Activated CD4-positive, alpha-beta T cell treated with anti-CD3 and anti-CD28 coated beads, Interleukin-2, Interleukin-6, amounts not matched to agents 100 ng/mL and 50 ng/mL, durations not matched to agents 16 hours and 8 hours (primary cell): ENCODE measurements around the gene SMAD6.

Experiments
- DNase-seq: peaks from one replicate; pipeline ENCODE4 v3.0.0-alpha.2; 2020

The SMAD6 gene

DNA sequence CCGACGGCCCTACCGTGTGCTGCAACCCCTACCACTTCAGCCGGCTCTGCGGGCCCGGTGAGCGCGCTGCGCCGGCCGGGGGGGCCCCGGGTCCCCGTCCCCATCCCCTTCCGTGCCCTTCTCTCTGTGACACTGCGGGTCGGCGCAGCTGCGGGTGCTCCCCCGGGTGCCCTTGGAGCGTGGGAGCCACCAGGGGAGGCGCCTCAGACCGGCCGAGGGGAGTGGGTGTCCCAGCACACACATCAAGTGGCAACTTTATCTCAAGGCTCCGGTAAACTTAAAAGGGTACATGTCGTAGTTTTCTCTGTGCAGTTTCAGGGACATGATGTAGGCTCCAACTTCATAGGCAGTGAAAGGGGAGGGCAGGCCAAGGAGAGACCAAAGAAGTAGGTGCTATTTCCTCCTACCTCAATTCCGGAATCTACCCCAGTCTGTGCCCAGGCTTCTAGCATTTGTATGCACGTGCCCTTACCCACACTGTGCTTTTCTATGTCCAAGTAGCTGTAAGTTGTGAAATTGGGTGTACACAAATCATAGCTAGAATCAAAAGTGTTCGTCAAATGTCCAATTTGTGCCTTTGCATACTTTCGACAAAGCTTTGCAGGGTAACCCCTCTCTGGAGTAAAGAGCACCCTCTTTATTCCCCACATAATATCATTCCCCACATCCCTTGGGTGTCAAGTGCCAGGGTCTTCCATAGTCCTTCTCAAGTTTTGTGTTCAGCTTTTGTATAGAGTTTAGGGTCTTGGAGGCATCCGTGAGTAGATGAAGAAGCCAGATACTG is 2.2 kb downstream of the SMAD6 start:
- DNase-seq, result no peak

DNA sequence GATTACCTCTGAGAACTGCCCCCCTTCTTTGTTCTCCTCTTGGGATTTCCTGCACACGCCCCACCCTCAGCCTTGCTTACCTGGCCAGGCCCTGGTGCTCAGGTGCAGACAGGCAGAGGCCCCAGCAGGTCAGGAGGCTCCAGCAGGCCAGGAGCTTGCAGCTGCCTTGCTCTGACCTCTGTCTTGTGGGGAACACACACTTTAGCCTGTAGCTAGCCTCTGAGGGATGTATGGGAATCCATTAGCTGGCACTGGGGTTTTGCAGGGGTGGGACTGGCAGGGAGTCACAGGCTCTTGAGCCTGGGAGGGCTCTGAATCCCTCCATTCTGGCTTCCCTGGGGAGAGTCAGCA is 2.7 kb downstream of the SMAD6 start:
- DNase-seq, result no peak

DNA sequence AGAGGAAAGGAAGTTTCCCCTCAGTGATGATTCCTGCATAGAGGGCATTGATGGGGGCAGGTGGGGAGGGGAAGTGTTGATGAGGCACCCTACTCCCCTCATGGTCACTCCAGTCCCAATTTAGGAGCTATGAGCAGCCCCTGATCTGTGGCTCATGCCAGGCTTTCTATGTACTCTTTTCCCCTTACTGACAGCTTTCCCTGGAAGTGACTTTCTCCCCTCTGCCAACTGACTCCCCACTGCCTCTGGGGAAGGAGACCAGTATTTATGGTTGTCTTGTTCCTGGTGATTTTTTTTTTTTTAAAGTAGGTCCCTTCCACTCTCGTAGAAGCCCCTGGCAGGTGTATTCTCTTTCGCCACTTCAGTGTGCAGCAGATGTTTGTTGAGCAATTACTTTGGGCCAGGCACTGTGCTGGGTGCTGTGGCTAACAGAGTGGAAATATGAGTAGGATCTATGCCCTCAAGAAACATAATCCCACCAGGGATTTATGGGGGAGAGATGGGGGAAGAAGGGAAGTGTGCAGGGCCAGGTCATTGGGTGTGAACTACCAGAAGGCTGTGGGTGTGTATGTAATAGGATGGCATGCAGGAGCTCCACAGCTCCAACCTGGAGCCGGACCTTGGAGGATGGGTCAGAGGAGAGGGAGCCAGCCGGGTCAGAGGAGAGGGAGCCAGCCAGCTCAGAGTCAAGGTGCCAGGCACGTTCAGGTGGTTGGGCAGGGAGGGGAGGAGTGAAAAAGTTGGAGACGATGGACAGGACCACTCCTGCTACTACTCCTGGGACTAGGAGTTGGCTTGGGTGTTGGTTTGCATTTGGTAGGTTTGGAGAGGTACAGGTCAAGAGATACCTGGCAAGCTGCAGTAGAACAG is 3.5 kb downstream of the SMAD6 start:
- DNase-seq, result no peak

DNA sequence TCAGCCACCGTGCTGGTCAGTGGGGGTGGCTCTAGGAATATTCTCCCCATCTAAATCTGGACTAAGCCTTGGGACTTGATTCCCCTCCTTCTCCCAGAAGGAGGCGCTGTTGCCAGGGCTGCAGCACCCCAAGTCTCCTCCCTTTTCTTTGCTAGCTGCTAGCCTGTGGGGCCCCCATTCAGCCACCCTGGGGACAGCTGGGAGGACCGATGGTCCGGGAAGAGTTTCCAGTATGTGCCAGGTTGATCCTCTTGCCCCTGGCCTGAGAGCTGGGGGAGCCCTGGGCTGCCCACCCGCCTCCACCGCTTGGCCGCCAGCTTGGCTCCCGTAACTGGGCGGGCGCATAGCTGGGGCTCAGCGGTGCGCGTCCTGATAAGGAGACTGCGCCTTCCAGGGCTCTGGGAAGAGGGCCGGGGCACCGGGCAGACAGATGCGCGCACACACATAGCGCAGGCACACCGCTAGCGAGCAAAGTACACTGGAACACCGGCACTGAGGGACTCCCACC is 4.2 kb downstream of the SMAD6 start:
- DNase-seq, result no peak

DNA sequence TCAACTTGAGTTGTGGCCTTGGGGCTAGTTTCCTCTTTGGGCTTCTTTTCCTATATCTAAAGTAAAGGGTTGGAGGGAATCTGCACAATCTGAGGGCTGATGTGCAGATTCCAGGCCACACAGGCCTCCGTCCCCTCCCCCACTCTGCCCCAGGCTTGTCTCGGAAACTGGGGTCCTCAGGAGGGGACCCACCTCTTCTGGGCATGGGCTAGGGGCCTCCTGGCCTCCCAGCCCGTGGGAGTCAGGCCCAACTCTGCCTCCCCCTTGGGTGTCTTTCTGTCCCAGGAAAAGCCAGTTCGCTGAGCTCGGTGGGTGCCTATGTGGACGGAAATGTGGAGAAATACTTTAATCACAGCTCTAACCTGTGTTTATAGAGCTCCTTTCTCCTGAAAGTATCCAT is 4.8 kb downstream of the SMAD6 start:
- no peak for DNase-seq

DNA sequence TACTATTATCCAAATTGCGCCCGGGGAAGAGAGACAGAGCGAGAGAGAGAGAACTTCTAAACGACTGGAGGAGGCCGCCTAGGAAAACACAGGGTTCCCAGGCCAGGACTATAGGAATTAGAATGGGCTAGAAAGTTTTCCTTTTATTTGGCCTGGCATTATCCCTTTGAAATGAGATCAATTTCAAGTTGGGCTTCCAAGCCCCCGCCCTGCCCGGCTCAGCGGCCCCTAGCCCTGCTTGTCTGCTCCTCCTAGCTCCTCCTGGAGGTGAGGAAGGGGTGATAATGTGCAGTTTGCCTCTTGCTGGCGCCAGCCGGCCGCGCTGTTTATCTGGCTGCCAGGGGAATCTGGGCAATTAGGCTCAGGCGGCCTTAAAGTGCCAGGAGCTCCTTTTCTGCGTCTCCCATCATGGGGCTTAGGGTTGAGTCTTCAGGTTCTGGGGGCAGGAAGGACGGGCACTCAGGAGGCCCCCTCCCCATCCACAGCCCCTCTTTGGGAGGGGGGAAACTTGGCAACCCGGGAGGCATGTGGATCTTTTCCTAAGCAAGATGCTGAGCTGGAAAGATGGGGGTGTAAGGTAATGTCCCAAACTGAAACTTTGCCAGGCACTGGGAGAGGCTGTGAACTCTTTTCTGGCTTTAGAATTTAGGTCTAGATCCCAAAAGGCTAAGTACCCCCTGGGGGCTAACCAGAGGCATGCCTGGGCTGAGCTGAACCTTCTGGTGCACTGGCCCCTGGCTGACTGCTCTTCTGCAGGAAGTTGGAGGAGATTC is 5.5 kb downstream of the SMAD6 start:
- DNase-seq, result no peak

DNA sequence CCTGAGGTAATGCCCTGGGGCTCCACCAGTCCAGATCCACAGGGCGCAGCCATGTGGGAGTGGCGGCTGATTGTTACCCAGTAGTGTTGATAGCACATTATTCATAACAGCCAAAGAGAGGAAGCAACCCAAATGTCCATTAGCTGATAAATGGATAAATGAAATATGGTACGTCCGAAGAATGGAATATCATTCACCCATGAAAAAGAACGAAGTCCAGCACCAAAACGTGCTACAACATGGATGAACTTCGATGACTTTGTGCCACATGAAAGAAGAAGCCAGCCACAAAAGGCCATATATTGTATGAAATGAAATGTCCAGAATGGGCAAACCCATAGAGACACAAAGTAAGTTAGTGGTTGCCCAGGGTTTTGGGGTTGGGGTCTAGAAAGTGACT is 6.4 kb downstream of the SMAD6 start:
- no peak for DNase-seq

DNA sequence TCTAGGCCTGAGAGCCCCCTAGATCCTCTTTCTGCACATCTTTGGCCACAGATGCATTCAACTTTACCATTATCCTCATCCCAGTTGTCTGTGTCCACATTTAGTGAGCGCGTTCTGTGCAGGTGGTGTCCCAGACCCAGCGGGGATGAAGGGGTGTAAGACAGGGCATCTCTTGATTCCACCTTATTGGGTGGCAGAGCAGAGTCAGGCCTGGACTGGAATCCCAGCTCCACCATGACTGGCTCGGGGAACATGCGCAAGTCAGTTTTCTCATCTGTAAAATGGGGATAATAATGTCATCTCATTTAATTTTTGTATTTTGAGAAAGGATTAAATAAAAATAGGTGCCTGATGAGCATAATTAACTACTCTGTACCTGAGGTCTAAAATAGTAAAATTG is 7.8 kb downstream of the SMAD6 start:
- DNase-seq, result no peak

DNA sequence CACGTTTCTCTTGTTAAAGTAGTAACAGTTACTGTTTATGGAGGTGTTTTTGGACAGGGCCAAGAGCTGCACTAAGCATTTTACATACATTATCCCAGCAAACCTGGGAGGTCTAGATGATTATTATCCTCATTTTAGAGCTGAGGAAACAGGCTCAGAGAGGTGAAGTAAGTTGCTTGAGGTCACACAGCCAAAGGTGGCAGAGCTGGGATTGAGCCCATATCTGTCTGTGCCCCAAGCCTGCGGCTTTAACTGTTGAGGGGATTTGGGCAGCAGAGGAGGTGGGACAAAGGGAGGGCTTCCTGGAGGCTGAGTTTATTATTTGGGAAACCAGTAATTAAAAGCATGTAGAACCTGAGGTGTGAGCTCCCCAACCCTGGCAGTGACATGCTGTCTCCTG is 9.2 kb downstream of the SMAD6 start:
- no peak for DNase-seq

DNA sequence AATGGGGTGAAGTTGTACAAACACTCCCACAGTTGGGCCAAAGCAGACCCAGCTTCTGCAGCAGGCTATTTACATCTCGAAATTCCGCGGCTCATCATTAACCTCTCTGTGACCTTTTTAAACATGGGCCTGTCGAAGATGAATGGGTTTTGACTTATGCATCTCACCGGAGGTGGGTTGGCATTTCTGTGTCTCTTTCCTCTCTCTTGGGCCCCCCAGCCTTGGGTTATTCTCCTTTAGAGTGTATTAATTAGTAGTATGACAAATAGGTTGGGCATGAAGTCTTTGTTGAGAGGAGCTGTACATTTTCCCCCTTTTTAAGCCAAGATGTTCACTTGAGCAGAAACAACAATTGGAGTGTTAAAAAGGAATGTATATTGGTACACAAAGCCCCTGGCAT is 9.8 kb downstream of the SMAD6 start:
- no peak for DNase-seq

DNA sequence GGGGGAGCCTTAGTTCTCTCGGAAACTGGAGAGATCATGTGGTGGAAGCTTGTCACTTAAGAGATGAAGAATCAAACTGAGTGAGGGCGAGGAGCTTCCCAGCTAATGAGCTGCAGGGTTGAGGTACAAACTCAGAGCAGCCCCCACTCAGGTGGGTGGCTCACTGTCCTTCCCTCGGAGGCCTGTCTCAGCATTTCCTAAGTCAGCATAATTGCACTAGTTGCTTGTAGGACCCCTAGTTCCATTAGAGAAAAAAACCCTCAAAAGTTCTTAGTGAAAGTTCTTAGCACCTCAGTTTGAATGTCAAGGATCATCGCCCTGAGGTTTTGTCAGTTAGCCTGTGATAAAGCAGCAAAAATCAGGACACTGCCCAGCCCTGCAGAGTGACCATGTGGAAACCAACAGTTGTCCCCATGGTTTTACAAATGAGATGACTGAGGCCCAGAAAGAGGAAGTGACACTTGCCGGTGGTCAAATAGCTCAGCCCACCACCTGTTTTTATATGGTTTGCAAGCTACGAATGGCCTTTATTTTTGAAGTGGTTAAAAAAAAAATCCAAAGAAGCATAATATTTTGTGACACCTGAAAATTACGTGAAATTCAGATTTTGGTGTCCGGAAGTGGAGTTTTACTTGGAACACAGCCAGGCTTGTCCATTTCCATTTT is 11.9 kb downstream of the SMAD6 start:
- no peak for DNase-seq

DNA sequence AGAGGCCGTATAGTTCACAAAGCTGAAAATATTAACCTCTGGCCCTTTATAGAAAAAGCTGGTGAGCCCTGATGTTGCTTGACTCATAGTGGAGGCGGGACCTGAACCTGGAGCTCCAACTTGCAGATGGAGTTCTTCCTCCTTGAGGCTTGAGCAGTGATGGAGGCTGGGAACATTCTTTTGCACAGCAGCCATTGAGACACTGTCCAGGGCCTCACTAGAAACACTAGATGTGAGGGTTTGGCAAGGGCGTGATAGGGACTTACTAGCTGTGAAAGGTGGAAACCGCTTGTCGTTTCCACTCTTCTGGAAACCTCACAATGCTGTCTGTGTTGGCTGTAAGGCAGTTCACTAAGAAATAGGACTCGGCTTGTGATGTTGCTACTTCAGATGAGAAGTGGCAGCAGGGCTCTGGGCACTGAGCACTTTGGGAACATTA is 12.5 kb downstream of the SMAD6 start:
- DNase-seq, result no peak

DNA sequence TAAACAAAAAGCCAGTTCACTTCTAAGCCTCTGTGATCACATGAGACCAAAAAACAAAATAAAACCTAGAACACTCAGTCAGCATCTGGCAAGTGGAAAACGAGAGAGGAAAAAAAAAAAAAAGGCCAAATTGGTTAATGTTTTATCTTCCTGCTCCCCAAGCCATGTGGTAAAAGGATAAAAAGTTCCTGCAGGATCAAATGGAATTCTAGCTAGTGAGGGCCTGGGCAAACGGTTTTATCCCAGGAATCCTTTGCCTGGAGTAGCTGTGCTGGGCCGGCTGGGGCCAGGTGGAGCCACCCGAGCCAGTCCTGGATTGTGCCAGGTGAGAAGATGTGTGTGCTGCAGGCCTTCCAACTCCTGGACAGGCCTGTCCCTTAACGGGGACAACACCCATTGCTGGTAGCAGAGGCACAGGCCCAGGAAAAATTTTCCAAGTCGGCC is 13.2 kb downstream of the SMAD6 start:
- DNase-seq, result no peak

DNA sequence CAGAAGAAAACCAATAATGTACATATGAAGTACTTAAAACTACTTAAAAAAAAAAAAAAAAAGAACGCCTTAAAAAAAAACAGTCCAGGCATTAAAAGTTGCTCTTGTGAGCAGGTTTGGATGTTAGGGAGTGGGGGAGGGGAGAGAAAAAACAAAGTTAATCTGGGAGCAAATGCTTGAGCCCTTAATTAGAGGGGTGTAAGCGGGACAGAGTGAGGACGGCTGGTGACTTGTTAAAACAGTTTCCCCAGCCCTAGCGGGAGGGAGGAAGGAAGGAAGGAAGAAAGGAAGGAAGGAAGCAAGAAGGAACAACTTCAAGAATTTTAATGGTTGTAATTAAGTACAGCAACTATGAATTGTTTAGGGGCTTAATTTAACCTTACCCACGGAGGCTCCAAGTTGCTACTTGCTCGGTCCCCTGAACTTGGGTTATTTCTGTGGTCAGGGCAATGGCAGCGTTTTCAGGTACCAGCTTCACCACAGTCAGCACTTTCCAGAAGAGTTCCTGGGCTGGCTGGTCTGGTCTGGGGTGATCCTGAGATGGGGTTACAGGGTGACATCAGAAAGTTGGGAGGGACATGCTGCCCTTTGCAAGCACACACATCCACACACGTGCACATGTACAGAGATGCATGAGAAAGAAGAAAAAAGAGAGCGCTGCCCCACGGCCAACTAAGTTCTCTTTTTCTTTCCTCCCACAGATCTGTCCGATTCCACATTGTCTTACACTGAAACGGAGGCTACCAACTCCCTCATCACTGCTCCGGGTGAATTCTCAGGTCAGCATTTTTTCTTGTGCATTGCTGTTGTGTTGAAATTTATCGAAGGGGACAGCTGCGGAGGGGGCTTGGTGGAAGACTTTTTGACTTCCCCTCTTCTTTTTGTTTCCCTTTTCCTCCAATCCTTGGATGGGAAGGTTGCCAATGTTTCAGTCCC is 14.0 kb downstream of the SMAD6 start:
- no peak for DNase-seq

DNA sequence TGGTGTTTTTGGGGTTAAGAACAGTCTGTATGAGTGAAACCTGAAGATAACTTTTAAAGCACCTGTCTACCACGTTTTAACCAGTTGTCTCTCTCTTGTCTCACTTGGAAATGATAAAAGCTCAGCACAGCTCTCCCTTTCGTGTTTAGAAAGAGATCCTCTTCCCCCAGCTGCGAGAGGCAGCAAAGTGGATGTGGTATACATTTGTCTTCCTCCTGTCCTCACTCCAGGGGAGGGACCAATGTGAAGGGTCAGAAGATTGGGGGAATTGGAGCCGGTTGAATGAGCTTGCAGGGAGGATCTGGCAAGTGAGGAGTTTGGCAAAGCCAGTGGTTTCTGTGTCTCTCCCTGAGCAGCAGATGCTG is 14.6 kb downstream of the SMAD6 start:
- no peak for DNase-seq

DNA sequence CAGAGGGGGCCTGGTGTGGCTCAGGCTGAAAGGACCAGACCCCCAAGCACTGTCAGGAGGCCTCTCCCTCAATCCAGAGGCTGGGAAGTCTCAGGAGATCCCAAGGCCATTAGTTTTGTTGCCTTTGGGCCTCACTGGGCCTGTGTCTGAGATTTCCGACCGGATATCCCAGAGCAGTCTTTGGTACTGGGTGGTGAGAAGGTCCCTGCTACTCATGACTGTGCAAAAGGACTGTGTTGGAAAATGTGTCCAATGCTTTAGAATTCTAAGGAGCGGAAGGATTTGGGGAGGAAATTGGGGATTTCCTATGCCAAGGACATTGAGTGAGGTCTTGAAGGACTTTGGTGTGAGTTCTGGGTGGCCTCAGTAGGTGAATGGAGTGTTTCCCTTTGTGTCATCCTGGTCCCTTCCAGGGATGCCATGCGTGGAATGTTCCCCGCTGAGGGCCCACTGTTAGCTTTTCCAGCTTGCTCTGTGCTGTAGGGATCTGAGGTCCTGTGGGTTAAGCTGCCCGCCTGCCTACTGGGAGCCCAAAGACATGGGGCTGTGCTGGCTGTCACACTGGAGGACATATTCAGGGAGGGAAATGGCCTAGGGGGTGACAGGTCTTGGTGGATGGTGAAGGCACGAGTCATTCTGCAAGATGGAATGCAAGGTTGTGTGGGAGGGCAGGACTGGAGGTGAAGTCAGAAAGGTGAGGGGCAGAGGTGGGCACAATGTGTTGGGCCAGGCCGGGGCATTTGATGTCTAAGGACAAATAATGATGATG is 16.4 kb downstream of the SMAD6 start:
- no peak for DNase-seq

DNA sequence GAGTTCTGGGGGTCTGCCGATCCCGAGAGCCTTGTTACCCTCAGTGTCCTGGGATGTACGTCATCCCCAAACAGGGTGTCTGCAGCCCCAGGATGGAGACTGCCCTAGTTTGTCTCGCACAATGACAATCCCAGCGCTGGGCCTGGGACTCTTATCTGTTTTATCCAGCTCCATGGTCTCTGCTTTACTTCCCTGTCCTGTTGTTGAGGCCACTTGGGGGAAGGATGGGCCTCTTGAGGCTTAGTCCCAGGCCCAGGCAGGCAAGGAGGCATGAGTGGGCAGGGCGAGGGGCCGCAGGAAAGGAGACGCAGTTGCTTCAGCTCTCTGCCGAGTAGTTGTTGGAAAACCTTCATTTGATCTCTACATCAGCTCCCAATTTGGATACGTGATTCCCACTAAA is 17.4 kb downstream of the SMAD6 start:
- DNase-seq, result no peak

DNA sequence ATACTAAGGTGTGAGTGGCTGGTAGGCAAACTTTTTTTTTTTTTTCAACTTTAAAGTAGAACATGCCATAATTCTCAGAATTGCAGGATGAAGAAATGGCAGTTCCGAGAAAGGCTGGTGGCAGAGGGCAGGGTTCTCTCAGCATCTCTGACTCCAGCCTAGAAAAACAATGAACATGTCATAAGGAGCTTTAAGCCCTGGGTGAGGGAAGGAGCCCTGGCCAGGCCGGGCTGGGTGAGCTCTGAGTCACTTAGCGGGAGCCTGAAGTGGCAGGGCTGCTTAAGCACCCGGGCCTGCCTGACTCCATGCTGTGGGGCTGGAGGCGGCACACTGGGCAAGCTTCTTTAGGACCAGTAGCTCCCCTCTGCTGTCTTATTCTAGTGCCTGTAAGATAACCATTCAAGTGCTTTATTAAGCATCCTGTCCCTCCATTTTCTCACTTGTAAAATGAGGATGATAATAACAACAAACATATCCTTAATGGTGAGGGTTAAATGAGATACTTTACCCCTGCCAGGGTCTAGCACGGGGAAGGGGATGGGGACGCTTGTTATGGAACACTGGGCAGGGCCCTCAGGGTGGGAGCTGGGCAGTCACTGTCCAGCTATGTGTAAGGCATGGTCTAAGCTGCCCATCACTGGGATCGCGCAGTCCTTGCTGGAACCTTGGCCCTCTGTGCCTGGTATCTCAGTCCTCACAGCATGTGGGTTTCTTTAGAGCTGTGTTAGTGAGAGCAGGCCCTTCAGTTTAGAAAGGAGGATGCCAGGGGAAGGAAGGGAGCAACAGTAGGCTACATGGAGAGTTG is 18.4 kb downstream of the SMAD6 start:
- DNase-seq, result peak; percentile 75

DNA sequence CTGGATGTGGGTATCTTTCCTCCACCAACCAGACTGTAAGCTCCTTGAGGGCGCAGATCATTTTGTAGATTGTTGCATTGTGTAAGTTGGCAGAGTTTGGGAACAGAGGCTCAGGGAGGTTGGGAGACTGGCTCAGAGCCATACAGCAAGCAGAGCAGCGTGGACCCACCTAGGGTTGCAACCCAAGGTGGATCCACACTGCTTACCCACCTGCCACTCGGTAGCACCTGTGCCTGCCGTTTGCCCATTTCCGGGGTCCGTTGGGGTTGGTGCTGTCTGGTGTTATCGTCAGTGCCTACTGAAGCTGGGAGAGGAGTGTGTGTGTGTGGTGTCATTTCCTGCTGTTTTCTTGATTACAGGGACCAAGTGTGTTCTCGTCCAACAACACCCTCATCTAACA is 19.0 kb downstream of the SMAD6 start:
- DNase-seq, result no peak

DNA sequence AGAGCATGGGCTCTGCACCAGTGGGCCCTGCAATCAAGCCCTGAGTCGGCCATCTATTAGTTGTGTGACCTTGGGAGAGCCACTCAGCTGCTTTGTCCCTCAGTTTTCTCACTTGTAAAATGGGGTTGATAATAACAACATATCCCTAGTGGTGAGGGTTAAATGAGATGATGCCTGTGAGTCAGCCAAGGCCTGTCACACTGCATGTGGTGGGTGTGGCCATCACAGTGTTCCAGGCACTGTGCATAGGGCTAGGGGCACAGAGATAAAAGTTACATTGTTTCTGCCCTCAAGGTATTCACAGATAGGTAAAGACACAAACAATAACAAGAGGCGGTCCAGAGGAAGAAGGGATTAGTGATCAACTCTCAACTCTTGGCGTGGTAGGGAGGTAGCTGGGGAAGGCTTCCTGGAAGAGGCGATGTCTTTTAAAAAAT is 19.5 kb downstream of the SMAD6 start:
- no peak for DNase-seq
